ENCODE results near the gene GLIS1.

GLIS1 gene

DNA sequence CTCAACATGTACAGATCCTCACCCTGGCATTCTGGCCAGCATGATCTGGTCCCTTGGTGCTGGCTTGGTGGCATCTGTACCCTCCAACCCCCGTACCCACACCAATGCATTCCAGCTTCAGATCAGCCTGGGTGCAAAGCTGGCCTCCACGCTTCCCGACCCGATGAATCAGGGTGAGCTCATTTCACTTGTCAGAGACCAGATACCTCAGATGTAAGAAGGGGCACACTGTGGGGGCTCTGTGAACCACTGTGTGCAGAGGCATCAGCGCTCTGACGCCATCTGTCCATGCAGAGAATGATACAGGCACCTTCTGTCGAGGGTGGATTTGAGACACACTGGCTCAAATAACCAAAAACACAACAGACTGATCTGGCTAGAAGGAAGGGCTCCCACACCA is 203.1 kb downstream of the GLIS1 start:
- Histone ChIP-seq H3K36me3 (ENCODE audit: insufficient read depth, low read length) (no peaks in the 10 kb centered on the region), H3K4me1 (ENCODE audit: insufficient read depth, low read length) (no peaks in the 10 kb centered on the region), H3K9ac (ENCODE audit: low read depth, low read length) (no peak overlapping the region), H3K79me2 (ENCODE audit: insufficient read depth, low read length) (no peaks in the 10 kb centered on the region), H3K27me3 (ENCODE audit: insufficient read depth, low read length, poor library complexity) (peaks cover 15% of the 10 kb centered on the region), H2AFZ (ENCODE audit: low read depth, low read length) (no peak overlapping the region), H3K9me3 (ENCODE audit: insufficient read depth, low read length, severe bottlenecking) (no peaks in the 10 kb centered on the region), H3K4me3 (ENCODE audit: low read depth in 1 of 2, low read length in 2 of 2) (no peak overlapping the region), H3K27ac (ENCODE audit: low read length) (no peak overlapping the region), H3K4me2 (ENCODE audit: insufficient read depth, low read length) (no peak overlapping the region), H4K20me1 (ENCODE audit: insufficient read depth, low read length) (no peaks in the 10 kb centered on the region)
- TF ChIP-seq, protein P1, sequence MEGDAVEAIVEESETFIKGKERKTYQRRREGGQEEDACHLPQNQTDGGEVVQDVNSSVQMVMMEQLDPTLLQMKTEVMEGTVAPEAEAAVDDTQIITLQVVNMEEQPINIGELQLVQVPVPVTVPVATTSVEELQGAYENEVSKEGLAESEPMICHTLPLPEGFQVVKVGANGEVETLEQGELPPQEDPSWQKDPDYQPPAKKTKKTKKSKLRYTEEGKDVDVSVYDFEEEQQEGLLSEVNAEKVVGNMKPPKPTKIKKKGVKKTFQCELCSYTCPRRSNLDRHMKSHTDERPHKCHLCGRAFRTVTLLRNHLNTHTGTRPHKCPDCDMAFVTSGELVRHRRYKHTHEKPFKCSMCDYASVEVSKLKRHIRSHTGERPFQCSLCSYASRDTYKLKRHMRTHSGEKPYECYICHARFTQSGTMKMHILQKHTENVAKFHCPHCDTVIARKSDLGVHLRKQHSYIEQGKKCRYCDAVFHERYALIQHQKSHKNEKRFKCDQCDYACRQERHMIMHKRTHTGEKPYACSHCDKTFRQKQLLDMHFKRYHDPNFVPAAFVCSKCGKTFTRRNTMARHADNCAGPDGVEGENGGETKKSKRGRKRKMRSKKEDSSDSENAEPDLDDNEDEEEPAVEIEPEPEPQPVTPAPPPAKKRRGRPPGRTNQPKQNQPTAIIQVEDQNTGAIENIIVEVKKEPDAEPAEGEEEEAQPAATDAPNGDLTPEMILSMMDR (IDR thresholded peaks at IDR 0.05; ENCODE audit: borderline replicate concordance, extremely low read depth, low read length, poor library complexity, severe bottlenecking) = no peak
- no peak for TF ChIP-seq EZH2 (IDR thresholded peaks at IDR 0.05; ENCODE audit: borderline replicate concordance, low read depth, low read length, severe bottlenecking)
- ATAC-seq (ENCODE audit: insufficient read depth, low read depth) = no peak
- DNase-seq = no peak

DNA sequence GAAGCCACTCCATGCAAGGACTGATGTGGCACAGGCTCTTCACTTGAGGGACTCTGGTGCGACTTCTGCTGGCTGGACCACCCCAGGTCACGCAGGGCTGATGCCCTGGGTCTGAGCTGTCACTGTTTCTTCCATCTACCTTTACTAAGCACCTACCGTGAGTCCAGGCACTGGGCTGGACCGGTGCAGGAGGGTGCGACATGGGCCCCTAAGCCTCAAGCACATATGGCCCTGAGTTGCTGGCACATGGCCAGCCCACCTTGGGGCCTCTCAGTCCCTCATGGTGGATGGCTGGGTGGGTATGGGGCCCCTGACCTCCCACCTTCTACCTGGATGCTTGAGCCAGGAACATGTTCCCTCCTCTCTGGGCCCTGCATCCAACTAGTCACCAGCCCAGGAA is 203.7 kb downstream of the GLIS1 start:
- no peak for DNase-seq
- Histone ChIP-seq H3K79me2 (ENCODE audit: insufficient read depth, low read length) (no peaks in the 10 kb centered on the region), H3K27me3 (ENCODE audit: insufficient read depth, low read length, poor library complexity) (peaks cover 19% of the 10 kb centered on the region), H3K27ac (ENCODE audit: low read length) (no peak overlapping the region), H3K4me3 (ENCODE audit: low read depth in 1 of 2, low read length in 2 of 2) (no peak overlapping the region), H3K4me2 (ENCODE audit: insufficient read depth, low read length) (no peak overlapping the region), H4K20me1 (ENCODE audit: insufficient read depth, low read length) (no peaks in the 10 kb centered on the region), H3K36me3 (ENCODE audit: insufficient read depth, low read length) (no peaks in the 10 kb centered on the region), H3K9me3 (ENCODE audit: insufficient read depth, low read length, severe bottlenecking) (no peaks in the 10 kb centered on the region), H3K9ac (ENCODE audit: low read depth, low read length) (no peak overlapping the region), H2AFZ (ENCODE audit: low read depth, low read length) (no peak overlapping the region), H3K4me1 (ENCODE audit: insufficient read depth, low read length) (no peaks in the 10 kb centered on the region)
- ATAC-seq (ENCODE audit: insufficient read depth, low read depth) = no peak
- TF ChIP-seq, protein P1 (IDR thresholded peaks at IDR 0.05; ENCODE audit: borderline replicate concordance, extremely low read depth, low read length, poor library complexity, severe bottlenecking) = no peak
- no peak for TF ChIP-seq EZH2 (IDR thresholded peaks at IDR 0.05; ENCODE audit: borderline replicate concordance, low read depth, low read length, severe bottlenecking)

DNA sequence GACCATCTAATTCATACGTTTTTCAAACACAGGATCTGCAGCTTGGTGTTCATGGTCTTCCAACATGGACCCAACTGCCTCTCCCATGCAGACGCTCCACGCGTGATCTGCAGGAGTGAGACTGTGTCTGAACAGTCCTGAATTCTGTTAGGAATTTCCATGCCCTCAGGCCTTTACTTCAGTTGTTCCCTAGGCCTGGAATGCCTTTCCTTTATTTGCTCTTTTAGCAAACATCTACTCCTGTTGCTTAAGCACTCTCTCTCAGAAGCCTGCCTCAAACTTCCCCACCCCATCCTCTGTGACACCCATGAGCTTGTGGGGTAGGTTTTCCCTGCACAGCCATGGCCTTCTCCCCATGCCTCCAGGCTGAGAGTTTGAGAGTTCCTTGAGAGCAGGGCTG is 206.1 kb downstream of the GLIS1 start:
- TF ChIP-seq, protein P1 (IDR thresholded peaks at IDR 0.05; ENCODE audit: borderline replicate concordance, extremely low read depth, low read length, poor library complexity, severe bottlenecking) = no peak
- TF ChIP-seq EZH2 (IDR thresholded peaks at IDR 0.05; ENCODE audit: borderline replicate concordance, low read depth, low read length, severe bottlenecking) = no peak
- H3K9ac ChIP-seq (ENCODE audit: low read depth, low read length) = no peak overlapping the region
- no peaks in the 10 kb centered on the region for H3K36me3 ChIP-seq (ENCODE audit: insufficient read depth, low read length)
- ATAC-seq (ENCODE audit: insufficient read depth, low read depth) = no peak
- H3K4me1 ChIP-seq (ENCODE audit: insufficient read depth, low read length) = no peaks in the 10 kb centered on the region
- H3K27ac ChIP-seq (ENCODE audit: low read length) = no peak overlapping the region
- no peak for DNase-seq
- H3K4me3 ChIP-seq (ENCODE audit: low read depth in 1 of 2, low read length in 2 of 2) = no peak overlapping the region
- peaks cover 18% of the 10 kb centered on the region for H3K27me3 ChIP-seq (ENCODE audit: insufficient read depth, low read length, poor library complexity)
- no peaks in the 10 kb centered on the region for H4K20me1 ChIP-seq (ENCODE audit: insufficient read depth, low read length)
- H3K79me2 ChIP-seq (ENCODE audit: insufficient read depth, low read length) = no peaks in the 10 kb centered on the region
- no peak overlapping the region for H2AFZ ChIP-seq (ENCODE audit: low read depth, low read length)
- no peaks in the 10 kb centered on the region for H3K9me3 ChIP-seq (ENCODE audit: insufficient read depth, low read length, severe bottlenecking)
- H3K4me2 ChIP-seq (ENCODE audit: insufficient read depth, low read length) = no peak overlapping the region

DNA sequence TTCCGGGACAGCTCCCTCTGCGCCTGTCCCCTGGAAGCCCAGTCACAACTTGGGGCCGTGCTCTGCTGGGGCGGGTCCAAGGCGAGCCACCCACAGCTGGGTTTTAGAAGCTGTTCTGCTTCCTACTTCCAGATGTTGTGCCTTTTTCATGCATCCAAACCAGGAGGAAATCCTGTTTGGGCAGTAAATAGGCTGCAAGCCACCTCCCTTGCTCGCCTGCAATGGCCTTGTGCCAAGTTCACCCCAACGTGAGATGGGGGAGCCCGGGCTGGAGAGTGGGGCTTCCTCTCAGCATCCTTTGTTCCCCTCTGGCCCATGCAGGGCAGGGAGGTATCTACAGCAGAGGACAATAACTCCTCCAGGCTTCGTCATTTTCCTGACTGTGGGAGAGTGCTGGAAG is 206.6 kb downstream of the GLIS1 start:
- H3K36me3 ChIP-seq (ENCODE audit: insufficient read depth, low read length) = no peaks in the 10 kb centered on the region
- H3K79me2 ChIP-seq (ENCODE audit: insufficient read depth, low read length) = no peaks in the 10 kb centered on the region
- H3K27ac ChIP-seq (ENCODE audit: low read length) = no peak overlapping the region
- no peaks in the 10 kb centered on the region for H4K20me1 ChIP-seq (ENCODE audit: insufficient read depth, low read length)
- ATAC-seq (ENCODE audit: insufficient read depth, low read depth) (no peak), DNase-seq (no peak)
- no peak overlapping the region for H3K4me3 ChIP-seq (ENCODE audit: low read depth in 1 of 2, low read length in 2 of 2)
- H3K9me3 ChIP-seq (ENCODE audit: insufficient read depth, low read length, severe bottlenecking) = no peaks in the 10 kb centered on the region
- no peak overlapping the region for H2AFZ ChIP-seq (ENCODE audit: low read depth, low read length)
- peaks cover 18% of the 10 kb centered on the region for H3K27me3 ChIP-seq (ENCODE audit: insufficient read depth, low read length, poor library complexity)
- H3K4me2 ChIP-seq (ENCODE audit: insufficient read depth, low read length) = no peak overlapping the region
- TF ChIP-seq EZH2 (IDR thresholded peaks at IDR 0.05; ENCODE audit: borderline replicate concordance, low read depth, low read length, severe bottlenecking) = no peak
- TF ChIP-seq, protein P1 (IDR thresholded peaks at IDR 0.05; ENCODE audit: borderline replicate concordance, extremely low read depth, low read length, poor library complexity, severe bottlenecking) = no peak
- H3K9ac ChIP-seq (ENCODE audit: low read depth, low read length) = no peak overlapping the region
- no peaks in the 10 kb centered on the region for H3K4me1 ChIP-seq (ENCODE audit: insufficient read depth, low read length)

Measured in DND-41 (cell line).